IMR-90 (cell line): ENCODE measurements around the gene RASAL1. TPM values are rescaled to one million over a fixed set of nuclear protein-coding genes. Genes with fewer than 3 reads are reported as not detected.

Experiments used
- ATAC-seq: fragments of 200-7000 bp; cut with Tn5 transposase; 2 replicates; pipeline ENCODE4 v1.9.1; 2020; ENCODE audit warnings: low read depth, mild to moderate bottlenecking, moderate library complexity
- BruUV-seq: library from RNA; stranded (reverse); fragments of 400-500 nt; replicated peaks from 2 replicates; lab custom pipeline; 2021; lab: Mats Ljungman, UMichigan
- CTCF ChIA-PET: fragments of 300-600 bp; formaldehyde crosslinking; extraction: SDS; loops from one replicate; lab custom pipeline; 2021; ENCODE audit warnings: antibody characterized with exemption; lab: Yijun Ruan, JAX
- POLR2A ChIA-PET: fragments of 300-600 bp; sonication (Branson Sonifier 250); formaldehyde crosslinking; loops from one replicate; lab custom pipeline; 2022; ENCODE audit warnings: antibody characterized with exemption; ENCODE audit not compliant: unreplicated experiment; lab: Charles Lee
- DNase-seq: peaks from one replicate; pipeline ENCODE4 v3.0.0; 2013
- H2AFZ ChIP-seq: replicated peaks from 2 replicates; pipeline ENCODE3; 2013; ENCODE audit warnings: low read length, mild to moderate bottlenecking; ENCODE audit not compliant: poor library complexity
- H2AK5ac ChIP-seq: 2 replicates; pipeline ENCODE4 v1.6.1; 2013; ENCODE audit warnings: low read depth, low read length, inconsistent platforms
- H2AK9ac ChIP-seq: replicated peaks from 2 replicates; pipeline ENCODE3; 2013; ENCODE audit warnings: mild to moderate bottlenecking, low read depth, low read length, moderate library complexity; ENCODE audit not compliant: poor library complexity
- H2BK120ac ChIP-seq: 2 replicates; pipeline ENCODE4 v1.6.1; 2013; ENCODE audit warnings: low read depth, low read length, inconsistent platforms
- H2BK15ac ChIP-seq: 3 replicates; pipeline ENCODE4 v1.6.1; 2013; ENCODE audit warnings: low read depth, low read length, inconsistent platforms
- H2BK20ac ChIP-seq: 2 replicates; pipeline ENCODE4 v1.6.1; 2013; ENCODE audit warnings: low read depth, mild to moderate bottlenecking, inconsistent platforms, low read length, moderate library complexity
- H2BK5ac ChIP-seq: 2 replicates; pipeline ENCODE4 v1.6.1; 2013; ENCODE audit warnings: mild to moderate bottlenecking, low read depth, low read length, inconsistent platforms; ENCODE audit not compliant: poor library complexity, severe bottlenecking
- H3K14ac ChIP-seq: replicated peaks from 2 replicates; pipeline ENCODE4 v1.6.1; 2013; ENCODE audit warnings: low read depth, low read length, inconsistent platforms
- H3K18ac ChIP-seq: 2 replicates; pipeline ENCODE4 v1.6.1; 2013; ENCODE audit warnings: low read depth, low read length, control low read depth
- H3K23ac ChIP-seq: 2 replicates; pipeline ENCODE4 v1.6.1; 2013; ENCODE audit warnings: low read depth, low read length, inconsistent platforms
- H3K27ac ChIP-seq: 2 replicates; pipeline ENCODE4 v1.5.1; 2013; ENCODE audit warnings: mild to moderate bottlenecking, control low read depth, low read length; ENCODE audit not compliant: insufficient read depth
- H3K27me3 ChIP-seq: 2 replicates; pipeline ENCODE4 v1.6.1; 2013; ENCODE audit warnings: low read length; ENCODE audit not compliant: control insufficient read depth, insufficient read depth
- H3K36me3 ChIP-seq: 2 replicates; pipeline ENCODE4 v1.6.1; 2013; ENCODE audit warnings: low read length, mixed read lengths; ENCODE audit not compliant: control insufficient read depth, insufficient read depth
- H3K4ac ChIP-seq: 2 replicates; pipeline ENCODE4 v1.6.1; 2013; ENCODE audit warnings: low read depth, low read length, inconsistent platforms
- H3K4me1 ChIP-seq: 2 replicates; pipeline ENCODE4 v1.6.1; 2013; ENCODE audit warnings: low read length, mixed read lengths; ENCODE audit not compliant: control insufficient read depth, insufficient read depth
- H3K4me2 ChIP-seq: 2 replicates; pipeline ENCODE4 v1.6.1; 2013; ENCODE audit warnings: low read depth, mild to moderate bottlenecking, control low read depth, low read length, moderate library complexity
- H3K4me3 ChIP-seq: 2 replicates; pipeline ENCODE4 v1.5.1; 2013; ENCODE audit warnings: low read depth, mild to moderate bottlenecking, control low read depth, low read length, moderate library complexity; ENCODE audit not compliant: insufficient read depth
- H3K56ac ChIP-seq: 2 replicates; pipeline ENCODE4 v1.6.1; 2013; ENCODE audit warnings: low read length, inconsistent platforms; ENCODE audit not compliant: insufficient read depth; ENCODE audit errors: extremely low read depth
- H3K79me1 ChIP-seq, 2 experiments: 2 replicates each; pipeline ENCODE4 v1.6.1; 2013; ENCODE audit warnings: low read length in 2 of 2, inconsistent platforms in 1 of 2, low read depth in 1 of 2
- H3K9ac ChIP-seq: 2 replicates; pipeline ENCODE4 v1.6.1; 2013; ENCODE audit warnings: low read depth, low read length, control low read depth
- H3K9me1 ChIP-seq: 2 replicates; pipeline ENCODE4 v1.6.1; 2013; ENCODE audit warnings: low read length, inconsistent platforms; ENCODE audit not compliant: insufficient read depth
- H3K9me3 ChIP-seq: 2 replicates; pipeline ENCODE4 v1.6.1; 2013; ENCODE audit warnings: low read length; ENCODE audit not compliant: control insufficient read depth, insufficient read depth
- H4K20me1 ChIP-seq: 2 replicates; pipeline ENCODE4 v1.6.1; 2013; ENCODE audit warnings: low read length, inconsistent platforms; ENCODE audit not compliant: insufficient read depth
- H4K5ac ChIP-seq: 2 replicates; pipeline ENCODE4 v1.6.1; 2013; ENCODE audit warnings: mild to moderate bottlenecking, low read depth, low read length, control low read depth
- H4K8ac ChIP-seq, 2 experiments: 2 replicates each; pipeline ENCODE4 v1.6.1; 2013; ENCODE audit warnings: low read depth in 2 of 2, low read length in 2 of 2, control low read depth in 1 of 2, inconsistent platforms in 1 of 2
- H4K91ac ChIP-seq: 2 replicates; pipeline ENCODE4 v1.6.1; 2013; ENCODE audit warnings: low read depth, low read length, inconsistent platforms; ENCODE audit not compliant: insufficient read depth
- BHLHE40 ChIP-seq: fragments of 150-350 bp; IDR thresholded peaks from 2 replicates; pipeline ENCODE4 v1.6.1; 2016; ENCODE audit warnings: mild to moderate bottlenecking, low read depth, low read length
- CEBPB ChIP-seq: IDR thresholded peaks from 2 replicates; pipeline ENCODE4 v1.6.1; 2012; ENCODE audit warnings: low read depth, low read length, improper control_type of control experiment
- CHD1 ChIP-seq: IDR thresholded peaks from 2 replicates; pipeline ENCODE4 v1.6.1; 2012; ENCODE audit warnings: low read depth, low read length, improper control_type of control experiment
- CTCF ChIP-seq: conservative IDR thresholded peaks from 2 replicates; pipeline ENCODE4 v1.5.1; 2012; ENCODE audit warnings: mild to moderate bottlenecking, low read depth, low read length, improper control_type of control experiment
- FOS ChIP-seq: fragments of 150-350 bp; IDR thresholded peaks from 2 replicates; pipeline ENCODE4 v1.6.1; 2016; ENCODE audit warnings: low read depth, low read length
- MAFK ChIP-seq: IDR thresholded peaks from 2 replicates; pipeline ENCODE4 v1.6.1; 2012; ENCODE audit warnings: low read depth, low read length, improper control_type of control experiment
- MAZ ChIP-seq: IDR thresholded peaks from 2 replicates; pipeline ENCODE4 v1.6.1; 2012; ENCODE audit warnings: low read depth, mild to moderate bottlenecking, low read length, improper control_type of control experiment, moderate library complexity, borderline replicate concordance
- MXI1 ChIP-seq: IDR thresholded peaks from 2 replicates; pipeline ENCODE4 v1.6.1; 2012; ENCODE audit warnings: low read depth, mild to moderate bottlenecking, low read length, moderate library complexity, borderline replicate concordance
- NFE2L2 ChIP-seq: fragments of 150-350 bp; IDR thresholded peaks from 2 replicates; pipeline ENCODE4 v1.6.1; 2016; ENCODE audit warnings: low read depth, mild to moderate bottlenecking, low read length
- POLR2A ChIP-seq: IDR thresholded peaks from 2 replicates; pipeline ENCODE4 v1.6.1; 2012; ENCODE audit warnings: mild to moderate bottlenecking, low read depth, low read length
- RAD21 ChIP-seq: IDR thresholded peaks from 2 replicates; pipeline ENCODE4 v1.6.1; 2012; ENCODE audit warnings: low read length, improper control_type of control experiment
- RCOR1 ChIP-seq: IDR thresholded peaks from 2 replicates; pipeline ENCODE4 v1.6.1; 2012; ENCODE audit warnings: mild to moderate bottlenecking, low read length, improper control_type of control experiment; ENCODE audit not compliant: insufficient replicate concordance
- RFX5 ChIP-seq: IDR thresholded peaks from 2 replicates; pipeline ENCODE4 v1.8.0; 2012; ENCODE audit warnings: low read depth, mild to moderate bottlenecking, low read length, moderate library complexity
- SMC3 ChIP-seq: fragments of 150-350 bp; IDR thresholded peaks from 2 replicates; pipeline ENCODE4 v1.6.1; 2016; ENCODE audit warnings: low read depth, mild to moderate bottlenecking, antibody characterized with exemption, low read length, moderate library complexity
- WGBS, 2 experiments: methylation state at CpG; one replicate each; pipeline versions ENCODE4 v1.1.5 to v1.1.7; 2013; ENCODE audit warnings: missing lambda C conversion rate in 2 of 2; ENCODE audit not compliant: insufficient read length in 1 of 2; ENCODE audit errors: extremely low coverage in 2 of 2; 5-methylcytosine and 5-hydroxymethylcytosine counted together
- dilution Hi-C: fragments of 300-500 bp; cut with HindIII; formaldehyde crosslinking; loops from one replicate; pipeline ENCODE4 v1.14.3; 2018; ENCODE audit warnings: low sequenced_read_pairs; ENCODE audit not compliant: unreplicated experiment
- in situ Hi-C: fragments of 300-500 bp; cut with MboI; formaldehyde crosslinking; loops from 3 replicates; pipeline ENCODE4 v1.14.3; 2019; ENCODE audit warnings: low sequenced_read_pairs, inconsistent platforms, mixed read lengths
- intact Hi-C: fragments of 100-400 bp; cut with micrococcal nuclease; formaldehyde crosslinking; loops from 2 replicates; pipeline ENCODE4 v1.10.0; 2022
- polyA plus RNA-seq, 3 experiments: library from polyadenylated mRNA; depleted of rRNA; stranded (reverse); fragments of >200 nt; gene quantifications; 2 replicates each; pipeline ENCODE4 v1.2.3, GENCODE V29; 2012; ENCODE audit warnings: low replicate concordance in 1 of 3
- total RNA-seq: library from RNA; depleted of rRNA; stranded (reverse); fragments of >200 nt; gene quantifications from 2 replicates; pipeline ENCODE4 v1.2.3, GENCODE V29; 2012
- TF ChIP-seq, protein P1 (sequence below): fragments of 150-350 bp; IDR thresholded peaks from 2 replicates; pipeline ENCODE4 v1.6.1; 2016; ENCODE audit warnings: low read depth, mild to moderate bottlenecking, low read length, moderate library complexity, borderline replicate concordance
- TF ChIP-seq, protein P2 (sequence below): fragments of 150-350 bp; IDR thresholded peaks from 2 replicates; pipeline ENCODE4 v1.6.1; 2017; ENCODE audit warnings: mild to moderate bottlenecking, antibody characterized with exemption, low read length, low read depth

RASAL1 gene
- total and polyA plus RNA-seq, 2 of the 4 experiments (the other 2 are of a cell fraction): not detected

DNA sequence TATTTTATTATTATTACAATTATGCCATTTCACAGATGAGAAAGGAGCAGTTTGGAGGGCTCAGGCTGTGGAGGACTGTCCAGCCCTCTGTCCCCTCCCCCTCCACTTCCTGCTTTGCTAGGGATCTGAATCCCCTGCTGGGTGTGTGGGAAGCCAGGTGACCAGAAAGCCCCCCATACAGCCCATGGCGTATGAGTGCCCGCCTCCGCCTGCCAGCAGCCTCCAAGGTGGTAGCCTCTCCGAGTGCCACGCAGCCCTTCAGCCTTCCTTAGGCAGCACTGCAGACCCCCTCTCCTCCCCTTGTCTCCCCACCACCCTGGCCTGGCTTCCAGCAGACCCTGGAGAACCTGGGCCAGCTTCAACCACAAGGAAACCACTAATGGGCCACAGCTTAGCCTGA lies 66.4 kb downstream of the RASAL1 start:
- BruUV-seq: no TSS peak

More for the DNA sequence above, 66.4 kb downstream of the RASAL1 start:
- no CpG with 5 or more reads among the region's 5 CpGs for WGBS, 2 experiments
- intact Hi-C loops (no loop called here), dilution Hi-C loops (no loop called here), in situ Hi-C loops (no loop called here)
- H3K27me3 ChIP-seq: no peaks in the 10 kb centered on the region; the same call in 1 of the 2 replicates
- no peak overlapping the region for H4K5ac ChIP-seq
- H2AFZ ChIP-seq: no peak overlapping the region
- no peak overlapping the region for H2BK120ac ChIP-seq
- ChIA-PET POLR2A (no interaction called here), CTCF (no interaction called here)
- no peak overlapping the region for H2BK20ac ChIP-seq
- no peak overlapping the region for H2BK15ac ChIP-seq
- no peak overlapping the region for H3K14ac ChIP-seq
- no peak overlapping the region for H3K9ac ChIP-seq
- ATAC-seq (no peak), DNase-seq (no peak)
- no peak overlapping the region for H2BK5ac ChIP-seq
- no peaks in the 10 kb centered on the region for H3K79me1 ChIP-seq
- no peak overlapping the region for H3K56ac ChIP-seq
- H3K18ac ChIP-seq: no peak overlapping the region
- H2AK5ac ChIP-seq: no peak overlapping the region
- H2AK9ac ChIP-seq: no peak overlapping the region
- H3K4ac ChIP-seq: no peak overlapping the region
- H3K9me3 ChIP-seq: no peaks in the 10 kb centered on the region
- no peak overlapping the region for H3K4me3 ChIP-seq
- TF ChIP-seq RFX5 (no peak), FOS (no peak), RCOR1 (no peak), CEBPB (no peak), MAZ (no peak), RAD21 (no peak), SMC3 (no peak), NFE2L2 (no peak), MXI1 (no peak), CHD1 (no peak), BHLHE40 (no peak), POLR2A (no peak), MAFK (no peak), CTCF (no peak)
- TF ChIP-seq, protein P1, sequence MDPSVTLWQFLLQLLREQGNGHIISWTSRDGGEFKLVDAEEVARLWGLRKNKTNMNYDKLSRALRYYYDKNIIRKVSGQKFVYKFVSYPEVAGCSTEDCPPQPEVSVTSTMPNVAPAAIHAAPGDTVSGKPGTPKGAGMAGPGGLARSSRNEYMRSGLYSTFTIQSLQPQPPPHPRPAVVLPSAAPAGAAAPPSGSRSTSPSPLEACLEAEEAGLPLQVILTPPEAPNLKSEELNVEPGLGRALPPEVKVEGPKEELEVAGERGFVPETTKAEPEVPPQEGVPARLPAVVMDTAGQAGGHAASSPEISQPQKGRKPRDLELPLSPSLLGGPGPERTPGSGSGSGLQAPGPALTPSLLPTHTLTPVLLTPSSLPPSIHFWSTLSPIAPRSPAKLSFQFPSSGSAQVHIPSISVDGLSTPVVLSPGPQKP: no peak
- TF ChIP-seq, protein P2, sequence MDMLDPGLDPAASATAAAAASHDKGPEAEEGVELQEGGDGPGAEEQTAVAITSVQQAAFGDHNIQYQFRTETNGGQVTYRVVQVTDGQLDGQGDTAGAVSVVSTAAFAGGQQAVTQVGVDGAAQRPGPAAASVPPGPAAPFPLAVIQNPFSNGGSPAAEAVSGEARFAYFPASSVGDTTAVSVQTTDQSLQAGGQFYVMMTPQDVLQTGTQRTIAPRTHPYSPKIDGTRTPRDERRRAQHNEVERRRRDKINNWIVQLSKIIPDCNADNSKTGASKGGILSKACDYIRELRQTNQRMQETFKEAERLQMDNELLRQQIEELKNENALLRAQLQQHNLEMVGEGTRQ: no peak
- H3K9me1 ChIP-seq: no peaks in the 10 kb centered on the region
- H4K91ac ChIP-seq: no peak overlapping the region
- no peaks in the 10 kb centered on the region for H4K20me1 ChIP-seq
- H3K23ac ChIP-seq: no peak overlapping the region
- no peak overlapping the region for H3K27ac ChIP-seq
- no peaks in the 10 kb centered on the region for H3K36me3 ChIP-seq
- no peaks in the 10 kb centered on the region for H3K4me1 ChIP-seq
- no peak overlapping the region for H4K8ac ChIP-seq
- no peak overlapping the region for H3K4me2 ChIP-seq
